Activated effector memory CD4-positive, alpha-beta T cell treated with Interleukin-2 at 50 U/mL for 16 hours (primary cell): ENCODE data around the gene NUFIP2.
A peak's percentile ranks its signal among the peaks of the same experiment; 100 is the strongest.
"Not testable (repeated sequence)": the region's sequence is repeated elsewhere in the genome, so short reads cannot be mapped to it uniquely, and the experiment has no call there.

Source experiments
- DNase-seq: peaks from one replicate; pipeline ENCODE4 v3.0.0-alpha.2; 2020

NUFIP2 gene

GRCh38 chr17:29237476-29238132 lies 56.3 kb downstream of the NUFIP2 start:
- no peak for DNase-seq

GRCh38 chr17:29235904-29236303 lies 58.0 kb downstream of the NUFIP2 start:
- DNase-seq, result no peak

- DNase-seq, result not testable (repeated sequence)
Measured at GRCh38 chr17:29234972-29235371, 59.0 kb downstream of the NUFIP2 start.

- DNase-seq, result no peak
Measured at GRCh38 chr17:29233301-29233700, 60.6 kb downstream of the NUFIP2 start.

GRCh38 chr17:29225396-29225795 lies 68.6 kb downstream of the NUFIP2 start:
- no peak for DNase-seq

GRCh38 chr17:29221338-29221737 lies 72.6 kb downstream of the NUFIP2 start:
- DNase-seq, result not testable (repeated sequence)

GRCh38 chr17:29219378-29220047 lies 74.4 kb downstream of the NUFIP2 start:
- DNase-seq, result peak; percentile 47

GRCh38 chr17:29216856-29217255 lies 77.1 kb downstream of the NUFIP2 start:
- DNase-seq, result no peak

GRCh38 chr17:29216181-29216580 lies 77.8 kb downstream of the NUFIP2 start:
- no peak for DNase-seq

- DNase-seq, result no peak
Measured at GRCh38 chr17:29215717-29216116, 78.2 kb downstream of the NUFIP2 start.

- DNase-seq, result no peak
Measured at GRCh38 chr17:29215174-29215573, 78.8 kb downstream of the NUFIP2 start.

GRCh38 chr17:29214215-29215146 lies 79.5 kb downstream of the NUFIP2 start:
- no peak for DNase-seq

GRCh38 chr17:29212681-29213121 lies 81.2 kb downstream of the NUFIP2 start:
- no peak for DNase-seq

GRCh38 chr17:29212094-29212631 lies 81.8 kb downstream of the NUFIP2 start:
- no peak for DNase-seq

GRCh38 chr17:29210879-29211278 lies 83.1 kb downstream of the NUFIP2 start:
- DNase-seq, result no peak

GRCh38 chr17:29209073-29209472 lies 84.9 kb downstream of the NUFIP2 start:
- DNase-seq, result no peak

GRCh38 chr17:29207975-29208374 lies 86.0 kb downstream of the NUFIP2 start:
- no peak for DNase-seq
